Measurements from ENCODE around the gene DNMT3B.
A peak's percentile ranks its signal among the peaks of the same experiment; 100 is the strongest.

Gene DNMT3B

DNA sequence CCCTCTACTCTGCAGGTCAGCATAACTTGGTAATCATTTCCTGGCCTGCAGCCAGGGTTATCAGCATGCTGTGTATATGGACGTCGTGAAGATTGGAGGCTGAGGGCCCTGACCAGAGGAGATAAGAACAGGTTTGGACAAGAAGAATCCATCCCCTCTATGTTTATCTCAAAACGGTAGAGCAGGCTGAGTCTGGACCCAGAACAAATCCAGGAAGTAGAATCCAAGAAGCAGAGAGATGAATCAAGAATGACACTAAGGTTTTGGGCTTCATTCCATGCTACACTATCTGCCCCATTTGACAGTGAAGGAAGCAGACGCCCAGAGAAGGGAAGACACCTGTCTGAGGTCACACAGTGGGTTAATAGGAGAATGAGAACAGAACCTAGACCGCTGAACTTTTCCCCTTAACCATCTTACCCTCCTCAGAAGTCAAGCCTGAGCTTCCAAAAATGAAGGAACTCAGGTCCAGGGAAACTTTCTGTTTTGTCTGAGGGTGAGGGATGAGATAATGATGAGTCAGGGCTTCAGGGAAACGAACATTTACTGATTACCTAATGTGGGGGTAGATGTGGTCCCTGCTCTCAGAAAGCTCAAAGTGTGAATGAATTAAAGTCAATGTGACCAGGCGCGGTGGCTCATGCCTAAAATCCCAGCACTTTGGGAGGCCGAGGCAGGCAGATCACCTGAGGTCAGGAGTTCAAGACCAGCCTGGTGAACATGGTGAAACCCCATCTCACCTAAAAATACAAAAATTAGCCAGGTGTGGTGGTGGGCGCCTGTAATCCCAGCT is 9.5 kb upstream of the DNMT3B start:
- TF ChIP-seq, protein P1, sequence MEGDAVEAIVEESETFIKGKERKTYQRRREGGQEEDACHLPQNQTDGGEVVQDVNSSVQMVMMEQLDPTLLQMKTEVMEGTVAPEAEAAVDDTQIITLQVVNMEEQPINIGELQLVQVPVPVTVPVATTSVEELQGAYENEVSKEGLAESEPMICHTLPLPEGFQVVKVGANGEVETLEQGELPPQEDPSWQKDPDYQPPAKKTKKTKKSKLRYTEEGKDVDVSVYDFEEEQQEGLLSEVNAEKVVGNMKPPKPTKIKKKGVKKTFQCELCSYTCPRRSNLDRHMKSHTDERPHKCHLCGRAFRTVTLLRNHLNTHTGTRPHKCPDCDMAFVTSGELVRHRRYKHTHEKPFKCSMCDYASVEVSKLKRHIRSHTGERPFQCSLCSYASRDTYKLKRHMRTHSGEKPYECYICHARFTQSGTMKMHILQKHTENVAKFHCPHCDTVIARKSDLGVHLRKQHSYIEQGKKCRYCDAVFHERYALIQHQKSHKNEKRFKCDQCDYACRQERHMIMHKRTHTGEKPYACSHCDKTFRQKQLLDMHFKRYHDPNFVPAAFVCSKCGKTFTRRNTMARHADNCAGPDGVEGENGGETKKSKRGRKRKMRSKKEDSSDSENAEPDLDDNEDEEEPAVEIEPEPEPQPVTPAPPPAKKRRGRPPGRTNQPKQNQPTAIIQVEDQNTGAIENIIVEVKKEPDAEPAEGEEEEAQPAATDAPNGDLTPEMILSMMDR (conservative IDR thresholded peaks at IDR 0.05; ENCODE audit: low read depth, low read length), result no peak
- no peak overlapping the region for H3K4me3 ChIP-seq (ENCODE audit: low read length)
- DNase-seq (ENCODE audit: low read depth), result no peak

DNA sequence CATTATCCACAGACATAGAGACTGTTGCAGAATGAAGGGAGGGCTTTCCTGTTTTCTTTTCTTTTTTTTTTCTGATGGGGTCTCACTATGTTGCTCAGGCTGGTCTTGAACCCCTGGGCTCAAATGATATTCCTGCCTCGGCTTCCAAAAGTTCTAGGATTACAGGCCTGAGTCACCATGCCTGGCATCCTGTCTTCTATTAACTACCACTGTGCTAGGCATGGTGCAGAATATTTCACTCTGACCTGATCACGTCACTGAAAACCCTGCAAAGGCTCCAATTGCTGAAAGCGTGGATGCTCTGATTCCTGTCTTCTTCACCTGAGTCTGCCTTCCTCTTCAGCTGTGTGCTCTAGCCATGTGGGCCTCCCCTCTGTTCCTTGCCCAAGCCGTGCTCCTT is 8.5 kb upstream of the DNMT3B start:
- no peak overlapping the region for H3K4me3 ChIP-seq (ENCODE audit: low read length)
- DNase-seq (ENCODE audit: low read depth), result no peak
- TF ChIP-seq, protein P1 (conservative IDR thresholded peaks at IDR 0.05; ENCODE audit: low read depth, low read length), result no peak

DNA sequence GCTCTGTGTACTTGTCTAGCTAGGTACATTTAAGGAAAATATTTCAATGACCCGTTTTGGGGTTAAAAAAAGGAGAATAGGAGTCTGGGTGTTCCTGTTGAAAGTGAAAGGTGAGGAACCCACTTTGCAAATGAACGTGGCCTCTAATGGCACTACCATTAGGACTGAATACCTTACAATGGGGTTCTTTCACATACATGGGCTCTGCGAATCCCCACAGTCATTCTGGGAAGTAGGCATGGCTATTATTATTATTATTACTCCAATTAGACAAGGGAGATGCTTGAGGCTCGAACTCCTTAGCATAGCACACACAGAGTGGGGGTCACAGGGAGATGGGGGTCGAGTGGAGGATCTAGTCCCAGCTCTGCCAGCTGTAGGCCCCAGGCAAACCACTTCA is 6.0 kb upstream of the DNMT3B start:
- TF ChIP-seq, protein P1 (conservative IDR thresholded peaks at IDR 0.05; ENCODE audit: low read depth, low read length), result no peak
- no peak overlapping the region for H3K4me3 ChIP-seq (ENCODE audit: low read length)
- no peak for DNase-seq (ENCODE audit: low read depth)

DNA sequence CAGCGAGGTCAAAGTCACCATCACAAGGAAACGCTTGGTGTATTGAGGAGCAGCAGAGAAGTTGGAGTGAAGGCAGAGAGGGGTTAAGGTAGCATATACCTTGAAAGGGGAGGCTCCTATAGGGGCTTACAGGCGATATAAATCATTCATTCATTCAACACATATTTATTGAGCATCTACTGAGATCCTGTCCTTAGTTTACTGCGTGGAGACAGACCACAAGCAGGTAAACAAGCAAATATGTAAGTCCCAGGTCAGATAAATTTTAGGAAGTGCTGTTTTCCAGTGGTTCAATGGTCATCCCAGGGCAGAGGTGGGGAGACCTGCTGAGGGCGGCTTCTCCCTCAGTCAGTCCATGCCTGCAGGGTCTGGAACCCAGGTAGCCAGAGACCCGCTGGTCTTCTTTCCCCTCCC is 761 bp upstream of the DNMT3B start:
- H3K4me3 ChIP-seq (ENCODE audit: low read length), result peak overlapping the region; percentile 48
- DNase-seq (ENCODE audit: low read depth), result no peak
- TF ChIP-seq, protein P1 (conservative IDR thresholded peaks at IDR 0.05; ENCODE audit: low read depth, low read length), result no peak

DNA sequence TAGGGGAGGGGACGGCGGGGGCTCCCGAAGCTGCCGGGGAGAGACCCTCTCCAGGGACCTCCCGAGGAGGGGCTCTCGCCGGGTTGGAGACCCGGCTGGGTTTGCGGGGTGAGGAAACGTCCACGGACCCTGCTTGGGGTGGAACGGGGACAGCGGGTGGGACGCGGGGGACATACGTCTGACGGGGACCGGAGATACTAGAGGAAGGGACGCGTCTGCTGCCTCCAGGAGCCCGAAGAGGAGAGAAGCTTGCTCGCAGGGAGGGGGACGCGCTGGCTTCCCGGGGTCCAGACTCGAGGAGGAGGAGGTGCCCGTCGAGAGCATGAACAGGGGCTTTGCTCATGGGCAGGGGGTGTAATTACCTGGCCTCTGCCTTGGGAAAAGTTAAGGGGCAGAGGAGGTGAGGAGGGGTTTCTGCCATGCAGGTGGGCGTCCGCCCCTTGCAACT is 593 bp downstream of the DNMT3B start:
- DNase-seq (ENCODE audit: low read depth), result no peak
- TF ChIP-seq, protein P1 (conservative IDR thresholded peaks at IDR 0.05; ENCODE audit: low read depth, low read length), result no peak
- peak overlapping the region; percentile 78 for H3K4me3 ChIP-seq (ENCODE audit: low read length)

DNA sequence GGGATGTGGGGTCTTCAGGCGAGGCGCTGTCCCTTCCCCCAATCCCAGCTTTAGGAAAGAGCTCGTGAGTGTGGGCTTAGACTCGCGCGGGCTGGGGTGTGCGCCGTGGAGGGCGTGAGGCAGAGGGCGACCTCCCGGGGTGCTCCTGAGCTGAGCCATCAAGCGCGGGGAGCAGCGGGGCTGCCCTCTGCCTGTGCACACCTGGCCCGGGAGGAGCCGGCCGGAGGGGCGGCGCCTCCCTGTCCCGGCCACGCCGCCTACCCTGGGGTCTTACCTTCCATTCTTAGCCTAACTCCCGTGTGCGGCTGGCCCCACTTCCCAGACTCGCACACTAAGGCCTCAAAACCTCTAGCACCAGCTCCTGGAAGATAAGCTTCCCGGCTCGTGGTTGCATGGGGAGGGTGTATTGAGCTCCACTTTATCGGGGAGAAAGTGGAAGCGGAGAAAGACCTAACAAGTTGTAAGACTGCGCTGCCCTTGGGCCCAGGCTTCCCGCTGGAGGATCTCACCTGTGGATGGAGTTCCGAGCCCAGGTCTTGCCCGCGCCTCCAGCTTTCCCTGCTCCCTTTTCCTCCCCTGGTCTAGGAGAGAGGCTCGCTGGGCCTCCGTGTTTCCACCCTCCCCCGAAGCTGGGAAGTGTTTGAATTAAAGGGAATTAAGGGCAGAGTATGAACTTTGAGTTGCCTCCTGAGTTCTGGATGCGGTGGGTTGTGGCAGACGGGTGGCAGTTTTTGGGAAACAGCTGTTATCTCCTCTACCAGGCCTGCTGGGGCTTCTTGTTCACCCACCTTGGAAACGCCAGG is 1.2 kb downstream of the DNMT3B start:
- H3K4me3 ChIP-seq (ENCODE audit: low read length), result peak overlapping the region; percentile 78
- DNase-seq (ENCODE audit: low read depth), result no peak
- TF ChIP-seq, protein P1 (conservative IDR thresholded peaks at IDR 0.05; ENCODE audit: low read depth, low read length), result peak; percentile 1

Data from retinal pigment epithelial cell (primary cell).